Lung (tissue), 12 donors: Measurements from ENCODE around the gene ENO4. TPM values are rescaled to one million over a fixed set of nuclear protein-coding genes. Genes with fewer than 3 reads are reported as not detected.

Experiments
- ATAC-seq: fragments of 200-7000 bp; cut with Tn5 transposase; one replicate; pipeline ENCODE4 v1.9.1; 2020; ENCODE audit warnings: moderate number of reproducible peaks; ENCODE audit not compliant: insufficient read depth, low FRiP score
- DNase-seq, 3 donors: peaks; one replicate each; pipeline ENCODE4 v3.0.0-alpha.2; 2013 to 2017
- H3K27ac ChIP-seq, 2 donors: one replicate each; pipeline ENCODE4 v1.5.1; 2013; ENCODE audit warnings: mild to moderate bottlenecking in 2 of 2, moderate library complexity in 2 of 2, control low read depth in 1 of 2, inconsistent platforms in 1 of 2, low read depth in 1 of 2, low read length in 1 of 2
- H3K27me3 ChIP-seq, 3 donors: one replicate each; pipeline ENCODE4 v1.5.1; 2013; ENCODE audit warnings: low read length in 2 of 3; ENCODE audit not compliant: control insufficient read depth in 3 of 3, insufficient read depth in 3 of 3
- H3K36me3 ChIP-seq, 4 donors: one replicate each; pipeline ENCODE4 v1.5.1; 2013; ENCODE audit warnings: low read length in 4 of 4, mild to moderate bottlenecking in 1 of 4, moderate library complexity in 1 of 4; ENCODE audit not compliant: control insufficient read depth in 4 of 4, insufficient read depth in 4 of 4
- H3K4me1 ChIP-seq, 5 donors: one replicate each; pipeline ENCODE4 v1.5.1; 2013; ENCODE audit warnings: low read length in 5 of 5, mild to moderate bottlenecking in 2 of 5, moderate library complexity in 1 of 5; ENCODE audit not compliant: control insufficient read depth in 5 of 5, insufficient read depth in 5 of 5
- H3K4me3 ChIP-seq: one replicate; pipeline ENCODE4 v1.5.1; 2013; ENCODE audit warnings: mild to moderate bottlenecking, control low read depth, moderate library complexity
- H3K9ac ChIP-seq, 2 donors: one replicate each; pipeline ENCODE4 v1.5.1; 2013; ENCODE audit warnings: low read length in 2 of 2, control low read depth in 1 of 2; ENCODE audit not compliant: insufficient read depth in 1 of 2
- H3K9me3 ChIP-seq, 4 donors: one replicate each; pipeline ENCODE4 v1.5.1; 2013; ENCODE audit warnings: low read length in 3 of 4, mild to moderate bottlenecking in 1 of 4, moderate library complexity in 1 of 4; ENCODE audit not compliant: control insufficient read depth in 4 of 4, insufficient read depth in 3 of 4
- WGBS, 2 donors: extraction: QIAGEN DNeasy Blood & Tissue Kit; methylation state at CpG; one replicate each; pipeline ENCODE4 v1.1.7; 2013; 5-methylcytosine and 5-hydroxymethylcytosine counted together
- polyA plus RNA-seq, 2 donors: library from polyadenylated mRNA; stranded (reverse); fragments of 200-250 nt; gene quantifications; one replicate each; pipeline ENCODE4 v1.2.1, GENCODE V29; 2013
- total RNA-seq, 2 donors: library from RNA; depleted of rRNA in 1 of 2; stranded (reverse); fragments of >200 nt in 1 of 2; gene quantifications; one replicate each; pipeline ENCODE4 v1.2.1, GENCODE V29; 2014 to 2021
- TF ChIP-seq, protein P1 (sequence below): IDR thresholded peaks from 2 replicates; pipeline ENCODE4 v1.5.1; 2012; ENCODE audit warnings: mild to moderate bottlenecking; ENCODE audit errors: control extremely low read depth, extremely low read depth
- donor health status: control.
- donor health status: control.
- donor health status: Bipolar disorder and iron deficiency.
- donor health status: healthy.
- donor health status: DM: yes; HTN: yes; CAD: no.

Gene ENO4
- total and polyA plus RNA-seq, 4 donors = 0.69 to 4.3 (median 2.0) TPM

DNA sequence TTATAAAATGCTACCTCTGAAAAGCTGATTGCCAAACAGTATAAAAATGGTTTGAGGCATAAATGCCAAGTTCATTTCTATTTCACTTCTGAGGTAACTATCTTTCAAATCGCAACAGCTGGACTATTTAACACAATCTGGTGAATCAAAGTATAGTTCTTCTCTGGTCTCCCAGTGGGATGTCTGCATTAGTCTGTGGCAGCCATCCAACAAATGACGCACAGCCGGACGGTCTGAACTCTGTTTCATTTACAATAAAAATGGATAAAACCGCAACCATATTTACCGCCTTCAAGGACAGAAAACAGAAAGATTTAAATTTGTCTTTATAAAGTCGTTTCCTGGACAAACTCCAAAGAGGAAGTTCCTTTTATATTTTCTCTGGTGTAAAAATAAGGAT, 41.9 kb downstream of the ENO4 start:
- Histone ChIP-seq H3K27ac (no peak overlapping the region), H3K9ac (no peak overlapping the region), H3K4me3 (no peak overlapping the region), H3K4me1 (peaks cover 0 to 20% (median 4%) of the 10 kb centered on the region in 5 donors), H3K36me3 (no peaks in the 10 kb centered on the region), H3K9me3 (no peaks in the 10 kb centered on the region), H3K27me3 (no peaks in the 10 kb centered on the region)
- ATAC-seq (no peak), DNase-seq (peak; percentile 78 to 86 (median 85))
- TF ChIP-seq, protein P1, sequence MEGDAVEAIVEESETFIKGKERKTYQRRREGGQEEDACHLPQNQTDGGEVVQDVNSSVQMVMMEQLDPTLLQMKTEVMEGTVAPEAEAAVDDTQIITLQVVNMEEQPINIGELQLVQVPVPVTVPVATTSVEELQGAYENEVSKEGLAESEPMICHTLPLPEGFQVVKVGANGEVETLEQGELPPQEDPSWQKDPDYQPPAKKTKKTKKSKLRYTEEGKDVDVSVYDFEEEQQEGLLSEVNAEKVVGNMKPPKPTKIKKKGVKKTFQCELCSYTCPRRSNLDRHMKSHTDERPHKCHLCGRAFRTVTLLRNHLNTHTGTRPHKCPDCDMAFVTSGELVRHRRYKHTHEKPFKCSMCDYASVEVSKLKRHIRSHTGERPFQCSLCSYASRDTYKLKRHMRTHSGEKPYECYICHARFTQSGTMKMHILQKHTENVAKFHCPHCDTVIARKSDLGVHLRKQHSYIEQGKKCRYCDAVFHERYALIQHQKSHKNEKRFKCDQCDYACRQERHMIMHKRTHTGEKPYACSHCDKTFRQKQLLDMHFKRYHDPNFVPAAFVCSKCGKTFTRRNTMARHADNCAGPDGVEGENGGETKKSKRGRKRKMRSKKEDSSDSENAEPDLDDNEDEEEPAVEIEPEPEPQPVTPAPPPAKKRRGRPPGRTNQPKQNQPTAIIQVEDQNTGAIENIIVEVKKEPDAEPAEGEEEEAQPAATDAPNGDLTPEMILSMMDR = no peak
- WGBS, 2 donors = 12 to 38% methylated on average over 7 of the region's 7 CpGs

DNA sequence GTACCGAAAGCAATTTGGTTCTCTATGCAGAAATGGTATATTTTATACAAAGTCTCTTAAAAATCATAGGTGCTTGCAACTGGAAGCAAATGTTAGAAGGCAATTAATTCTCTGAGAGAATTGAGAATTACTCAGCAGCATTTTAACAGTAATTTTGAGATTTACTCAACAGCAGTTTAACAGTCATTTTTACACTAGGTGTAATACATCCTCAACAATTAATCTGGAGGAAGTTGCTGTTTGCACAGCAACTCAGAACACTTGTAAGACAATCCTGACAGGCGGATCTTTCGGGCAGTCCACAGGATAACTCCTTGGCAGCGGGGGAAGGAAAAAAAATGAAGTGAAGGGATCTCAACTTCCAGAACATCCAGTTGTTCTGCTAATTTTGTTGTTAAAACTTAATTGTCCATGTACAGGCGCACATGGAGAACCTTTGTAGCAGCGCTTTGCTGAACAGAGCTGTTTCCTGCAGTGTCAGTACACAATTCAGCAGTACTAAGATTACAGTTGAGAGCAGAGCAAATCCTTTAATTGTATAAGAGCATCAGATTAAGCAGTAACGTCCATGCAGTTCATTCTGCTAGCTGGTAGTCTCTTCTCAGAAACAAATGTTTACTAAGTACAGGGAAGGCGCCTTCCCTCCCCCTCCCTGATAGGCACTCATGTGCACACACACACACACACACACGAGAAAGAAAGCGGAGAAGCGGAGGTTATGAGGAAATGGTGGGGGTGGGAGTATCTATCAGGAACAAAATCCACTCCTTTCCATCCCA, 43.8 kb downstream of the ENO4 start:
- Histone ChIP-seq H3K9ac (no peak overlapping the region), H3K27ac (no peak overlapping the region), H3K9me3 (no peaks in the 10 kb centered on the region), H3K36me3 (no peaks in the 10 kb centered on the region), H3K4me3 (no peak overlapping the region), H3K4me1 (peaks cover 0 to 20% (median 4%) of the 10 kb centered on the region in 5 donors), H3K27me3 (no peaks in the 10 kb centered on the region)
- WGBS, 2 donors = 16 to 19% methylated on average over 11 of the region's 11 CpGs
- TF ChIP-seq, protein P1 = no peak
- peak; percentile 32 to 60 (median 58) for DNase-seq
- ATAC-seq = no peak

DNA sequence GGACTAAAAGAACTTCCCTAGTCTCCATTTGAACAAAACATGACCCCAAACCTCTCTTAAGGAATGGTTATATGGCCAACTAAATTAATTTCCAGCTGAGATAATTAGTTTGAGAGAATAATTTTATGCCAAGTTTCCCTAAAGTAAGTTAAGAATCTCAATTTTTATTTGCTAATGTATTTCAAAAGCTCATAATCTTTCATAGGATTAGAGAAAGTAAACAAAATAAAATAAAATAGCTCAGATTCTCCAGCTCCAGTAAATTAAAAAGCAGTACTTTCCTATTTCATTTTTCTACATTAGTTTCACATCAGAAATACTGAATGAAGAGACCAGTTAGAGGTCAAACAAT, 44.4 kb downstream of the ENO4 start:
- H3K27ac ChIP-seq = no peak overlapping the region
- no peak for DNase-seq
- peaks cover 0 to 20% (median 4%) of the 10 kb centered on the region in 5 donors for H3K4me1 ChIP-seq
- H3K36me3 ChIP-seq = no peaks in the 10 kb centered on the region
- H3K4me3 ChIP-seq = no peak overlapping the region
- ATAC-seq = no peak
- H3K27me3 ChIP-seq = no peaks in the 10 kb centered on the region
- H3K9ac ChIP-seq = no peak overlapping the region
- TF ChIP-seq, protein P1 = no peak
- no peaks in the 10 kb centered on the region for H3K9me3 ChIP-seq
